HL-60/S4 treated with retinoic acid at 250 ng/mL for 4 days and 3 days (cell line): ENCODE results near the gene PPP2R5C.

Experiments used
- in situ Hi-C: fragments of 300-500 bp; cut with MboI; formaldehyde crosslinking; loops from 2 replicates; pipeline ENCODE4 v1.7.0; 2022; ENCODE audit warnings: low sequenced_read_pairs

PPP2R5C gene

GRCh38 chr14:101937926-101938767 lies 176.6 kb downstream of the PPP2R5C start:
- in situ Hi-C loops: no loop called here

GRCh38 chr14:101939646-101940170 lies 178.2 kb downstream of the PPP2R5C start:
- in situ Hi-C loops: no loop called here

GRCh38 chr14:101944451-101944850 lies 182.9 kb downstream of the PPP2R5C start:
- in situ Hi-C loops: no loop called here

- in situ Hi-C loops: no loop called here
Observed at GRCh38 chr14:101945171-101945570, 183.7 kb downstream of the PPP2R5C start.

- in situ Hi-C loops: no loop called here
Observed at GRCh38 chr14:101947577-101947903, 186.0 kb downstream of the PPP2R5C start.

- in situ Hi-C loops: no loop called here
Observed at GRCh38 chr14:101947904-101948665, 186.6 kb downstream of the PPP2R5C start.

GRCh38 chr14:101948666-101949216 lies 187.2 kb downstream of the PPP2R5C start:
- in situ Hi-C loops: no loop called here

GRCh38 chr14:101950100-101950499 lies 188.6 kb downstream of the PPP2R5C start:
- in situ Hi-C loops: no loop called here

- in situ Hi-C loops: no loop called here
Observed at GRCh38 chr14:101950516-101951215, 189.2 kb downstream of the PPP2R5C start.

- in situ Hi-C loops: no loop called here
Observed at GRCh38 chr14:101953151-101953550, 191.6 kb downstream of the PPP2R5C start.

GRCh38 chr14:101954501-101954900 lies 193.0 kb downstream of the PPP2R5C start:
- in situ Hi-C loops: no loop called here

GRCh38 chr14:101955695-101956161 lies 194.2 kb downstream of the PPP2R5C start:
- in situ Hi-C loops: no loop called here

- in situ Hi-C loops: no loop called here
Observed at GRCh38 chr14:101956179-101956885, 194.8 kb downstream of the PPP2R5C start.

- in situ Hi-C loops: no loop called here
Observed at GRCh38 chr14:101957406-101958234, 196.1 kb downstream of the PPP2R5C start.

- in situ Hi-C loops: no loop called here
Observed at GRCh38 chr14:101958418-101959180, 197.1 kb downstream of the PPP2R5C start.

- in situ Hi-C loops: no loop called here
Observed at GRCh38 chr14:101959277-101959676, 197.8 kb downstream of the PPP2R5C start.

- in situ Hi-C loops: no loop called here
Observed at GRCh38 chr14:101960225-101960624, 198.7 kb downstream of the PPP2R5C start.

GRCh38 chr14:101961011-101961721 lies 199.7 kb downstream of the PPP2R5C start:
- in situ Hi-C loops: no loop called here
